ENCODE results near the gene ALLC. TPM values are rescaled to one million over a fixed set of nuclear protein-coding genes. Genes with fewer than 3 reads are reported as not detected.

ALLC gene
- polyA plus RNA-seq, 1 of the 3 experiments (the other 2 are of a cell fraction) = not detected

GRCh38 chr2:3665886-3666612 lies 8.0 kb downstream of the ALLC start:
- Histone ChIP-seq H3F3A (replicated peaks; ENCODE audit: insufficient read depth) (no peaks in the 10 kb centered on the region), H3K9me2 (no peaks in the 10 kb centered on the region), H3K36me3 (replicated peaks in 1 of 2; ENCODE audit: control insufficient read depth in 1 of 2, insufficient read depth in 2 of 2, low read length in 1 of 2) (no peaks in the 10 kb centered on the region), H3K4me3 (ENCODE audit: low read depth in 2 of 2, low read length in 1 of 2) (no peak overlapping the region), H4K20me1 (ENCODE audit: insufficient read depth) (no peaks in the 10 kb centered on the region), H3K4me2 (no peak overlapping the region), H3K4me1 (ENCODE audit: control insufficient read depth in 1 of 2, insufficient read depth in 2 of 2, low read depth in 1 of 2, low read length in 1 of 2) (peaks cover 0 to 8% of the 10 kb centered on the region in 2 experiments; a peak in 1 of 4 replicates), H3K9ac (no peak overlapping the region), H2AFZ (ENCODE audit: low read depth) (no peak overlapping the region), H3K9me3 (no peaks in the 10 kb centered on the region), H3K79me2 (ENCODE audit: insufficient read depth) (no peaks in the 10 kb centered on the region), H3K27ac (ENCODE audit: low read depth in 2 of 2, low read length in 1 of 2) (no peak overlapping the region), H3K27me3 (ENCODE audit: insufficient read depth) (no peaks in the 10 kb centered on the region)
- ChIA-PET CTCF (interaction anchor here (1.3 to 1.5 kb wide), 2 partner anchors 12 to 161 kb away, joined by 3 read pairs; no protein-coding TSS in a partner anchor), POLR2A (no interaction called here)
- TF ChIP-seq MXI1 (IDR thresholded peaks at IDR 0.05; ENCODE audit: low read depth, low read length) (no peak), ZBTB33 (IDR thresholded peaks at IDR 0.05; ENCODE audit: borderline replicate concordance, low read depth) (no peak), NRF1 (IDR thresholded peaks at IDR 0.05; ENCODE audit: low read depth, low read length) (no peak), FOSL2 (IDR thresholded peaks at IDR 0.05; ENCODE audit: borderline replicate concordance, low read depth) (no peak), IRF3 (IDR thresholded peaks at IDR 0.05; ENCODE audit: low read depth, low read length) (no peak), GATA2 (CRISPR knock-in tag; IDR thresholded peaks at IDR 0.05) (no peak), TCF12 (IDR thresholded peaks at IDR 0.05) (no peak), YY1 (IDR thresholded peaks at IDR 0.05; ENCODE audit: low read depth) (no peak), RAD21 (IDR thresholded peaks at IDR 0.05; ENCODE audit: low read length) (no peak), SIN3A (IDR thresholded peaks at IDR 0.05; ENCODE audit: borderline replicate concordance, low read depth, low read length) (no peak), CHD2 (IDR thresholded peaks at IDR 0.05; ENCODE audit: low read length, partially characterized antibody) (no peak), RXRA (IDR thresholded peaks at IDR 0.05; ENCODE audit: borderline replicate concordance, low read depth) (no peak)
- TF ChIP-seq, protein P1, sequence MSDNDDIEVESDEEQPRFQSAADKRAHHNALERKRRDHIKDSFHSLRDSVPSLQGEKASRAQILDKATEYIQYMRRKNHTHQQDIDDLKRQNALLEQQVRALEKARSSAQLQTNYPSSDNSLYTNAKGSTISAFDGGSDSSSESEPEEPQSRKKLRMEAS (IDR thresholded peaks at IDR 0.05; ENCODE audit: low read depth) = no peak
- no peak for DNase-seq
- 70% methylated on average over 16 of the region's 16 CpGs for WGBS (ENCODE audit: low lambda C conversion rate)

GRCh38 chr2:3666613-3666975 lies 8.6 kb downstream of the ALLC start:
- H3K9me3 ChIP-seq = no peaks in the 10 kb centered on the region
- peaks cover 0 to 6% of the 10 kb centered on the region in 2 experiments; a peak in 1 of 4 replicates for H3K4me1 ChIP-seq (ENCODE audit: control insufficient read depth in 1 of 2, insufficient read depth in 2 of 2, low read depth in 1 of 2, low read length in 1 of 2)
- 86% methylated on average over 17 of the region's 18 CpGs for WGBS (ENCODE audit: low lambda C conversion rate)
- H3K9ac ChIP-seq = no peak overlapping the region
- H3K27ac ChIP-seq (ENCODE audit: low read depth in 2 of 2, low read length in 1 of 2) = no peak overlapping the region
- H4K20me1 ChIP-seq (ENCODE audit: insufficient read depth) = no peaks in the 10 kb centered on the region
- no peaks in the 10 kb centered on the region for H3K9me2 ChIP-seq
- no peak for DNase-seq
- no peaks in the 10 kb centered on the region for H3K79me2 ChIP-seq (ENCODE audit: insufficient read depth)
- H3K4me2 ChIP-seq = no peak overlapping the region
- no peak for TF ChIP-seq RCOR1 (IDR thresholded peaks at IDR 0.05; ENCODE audit: low read length)
- no peak for TF ChIP-seq GATA2 (CRISPR knock-in tag; IDR thresholded peaks at IDR 0.05)
- TF ChIP-seq FOXJ3 (CRISPR knock-in tag; IDR thresholded peaks at IDR 0.05) = no peak
- no peak for TF ChIP-seq MXI1 (IDR thresholded peaks at IDR 0.05; ENCODE audit: low read depth, low read length)
- TF ChIP-seq ZBTB33 (IDR thresholded peaks at IDR 0.05; ENCODE audit: borderline replicate concordance, low read depth) = no peak
- TF ChIP-seq JUND (IDR thresholded peaks at IDR 0.05) = no peak
- no peak for TF ChIP-seq SIN3A (IDR thresholded peaks at IDR 0.05; ENCODE audit: borderline replicate concordance, low read depth, low read length)
- no peak for TF ChIP-seq FOSL2 (IDR thresholded peaks at IDR 0.05; ENCODE audit: borderline replicate concordance, low read depth)
- no peak for TF ChIP-seq IRF3 (IDR thresholded peaks at IDR 0.05; ENCODE audit: low read depth, low read length)
- no peaks in the 10 kb centered on the region for H3K36me3 ChIP-seq (replicated peaks in 1 of 2; ENCODE audit: control insufficient read depth in 1 of 2, insufficient read depth in 2 of 2, low read length in 1 of 2)
- H3K4me3 ChIP-seq (ENCODE audit: low read depth in 2 of 2, low read length in 1 of 2) = no peak overlapping the region
- H3F3A ChIP-seq (replicated peaks; ENCODE audit: insufficient read depth) = no peaks in the 10 kb centered on the region
- H2AFZ ChIP-seq (ENCODE audit: low read depth) = no peak overlapping the region
- ChIA-PET CTCF (interaction anchor here (1.3 to 2.0 kb wide), 3 partner anchors 10 to 160 kb away, joined by 3 to 6 read pairs (median 3); no protein-coding TSS in a partner anchor), POLR2A (no interaction called here)
- no peaks in the 10 kb centered on the region for H3K27me3 ChIP-seq (ENCODE audit: insufficient read depth)
